GM12801 (cell line): ENCODE measurements around the gene LMO1.

Experiments used
- CTCF ChIP-seq: IDR thresholded peaks from one replicate; pipeline ENCODE4 v1.5.1; 2011; ENCODE audit warnings: control low read depth; ENCODE audit not compliant: insufficient read length; ENCODE audit errors: extremely low read depth

Gene LMO1

GRCh38 chr11:8252946-8253345 lies 10.7 kb downstream of the LMO1 start:
- TF ChIP-seq CTCF = no peak

GRCh38 chr11:8252388-8252787 lies 11.3 kb downstream of the LMO1 start:
- no peak for TF ChIP-seq CTCF

GRCh38 chr11:8251616-8252295 lies 11.9 kb downstream of the LMO1 start:
- no peak for TF ChIP-seq CTCF

- TF ChIP-seq CTCF = no peak
Measured at GRCh38 chr11:8250981-8251615, 12.6 kb downstream of the LMO1 start.

DNA sequence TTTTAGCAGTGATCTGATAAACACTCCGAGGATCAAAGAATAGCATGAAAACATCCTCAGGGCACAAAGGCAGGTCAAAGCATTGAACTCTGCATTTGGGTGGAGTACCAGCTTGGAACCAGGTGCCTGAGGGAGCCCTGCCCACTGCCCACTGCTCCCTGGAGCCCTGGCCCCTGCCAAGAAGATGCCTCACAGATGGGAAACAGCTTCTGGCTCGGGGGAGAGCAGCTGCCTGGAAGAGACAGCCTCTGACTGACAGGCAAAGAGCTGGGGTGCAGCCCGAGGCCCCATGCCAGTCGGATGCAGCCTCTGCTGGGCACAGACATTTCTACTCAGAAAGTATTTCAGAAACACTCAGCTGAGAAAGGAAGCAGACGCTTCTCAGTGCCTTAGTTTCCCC lies 13.2 kb downstream of the LMO1 start:
- TF ChIP-seq CTCF = no peak

DNA sequence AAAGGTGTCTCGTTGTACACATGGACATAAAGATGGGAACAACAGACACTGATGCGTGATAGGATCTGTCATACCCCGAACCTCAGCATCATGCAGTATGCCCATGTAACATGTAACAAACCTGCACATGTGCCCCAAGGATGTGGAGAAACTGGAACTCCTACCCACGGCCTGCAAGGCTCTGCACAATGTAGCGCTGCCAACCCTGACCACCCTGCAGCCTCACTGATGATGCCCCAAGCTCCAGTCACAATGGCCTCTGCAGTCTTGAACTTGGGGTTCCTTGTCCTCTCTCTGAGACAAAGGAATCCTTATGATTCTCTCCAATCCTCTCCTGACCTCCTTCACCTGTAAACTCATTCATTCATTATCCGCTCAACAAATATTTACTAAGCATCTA lies 14.2 kb downstream of the LMO1 start:
- TF ChIP-seq CTCF = no peak

DNA sequence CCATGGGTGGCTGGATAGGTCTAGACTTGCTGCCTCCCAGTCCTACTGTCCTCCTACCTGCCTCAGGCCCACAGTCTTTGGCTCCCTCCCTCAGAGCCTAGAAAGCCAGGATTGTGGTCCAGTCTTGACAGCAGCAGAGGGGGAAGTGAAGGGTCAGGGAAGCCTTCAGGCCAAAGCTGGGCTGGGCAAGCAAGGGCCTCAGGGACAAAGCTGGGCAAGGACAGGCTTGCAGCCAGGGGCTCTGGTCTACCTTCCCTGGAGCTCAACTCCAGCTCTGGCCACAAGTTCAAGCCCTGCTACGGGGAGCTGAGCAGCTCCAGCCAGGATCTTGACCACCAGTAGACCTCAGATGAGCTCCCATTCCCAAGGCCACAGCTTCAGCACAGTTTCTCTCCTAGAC lies 14.9 kb downstream of the LMO1 start:
- TF ChIP-seq CTCF = no peak
